GM18907 (cell line): ENCODE measurements around the gene ACIN1.

Experiments used
- ATAC-seq: cut with Tn5 transposase; IDR thresholded peaks from one replicate; pipeline ENCODE4 v1.9.1; 2021; ENCODE audit warnings: mild to moderate bottlenecking, moderate library complexity; ENCODE audit not compliant: unreplicated experiment

Gene ACIN1, protein sequence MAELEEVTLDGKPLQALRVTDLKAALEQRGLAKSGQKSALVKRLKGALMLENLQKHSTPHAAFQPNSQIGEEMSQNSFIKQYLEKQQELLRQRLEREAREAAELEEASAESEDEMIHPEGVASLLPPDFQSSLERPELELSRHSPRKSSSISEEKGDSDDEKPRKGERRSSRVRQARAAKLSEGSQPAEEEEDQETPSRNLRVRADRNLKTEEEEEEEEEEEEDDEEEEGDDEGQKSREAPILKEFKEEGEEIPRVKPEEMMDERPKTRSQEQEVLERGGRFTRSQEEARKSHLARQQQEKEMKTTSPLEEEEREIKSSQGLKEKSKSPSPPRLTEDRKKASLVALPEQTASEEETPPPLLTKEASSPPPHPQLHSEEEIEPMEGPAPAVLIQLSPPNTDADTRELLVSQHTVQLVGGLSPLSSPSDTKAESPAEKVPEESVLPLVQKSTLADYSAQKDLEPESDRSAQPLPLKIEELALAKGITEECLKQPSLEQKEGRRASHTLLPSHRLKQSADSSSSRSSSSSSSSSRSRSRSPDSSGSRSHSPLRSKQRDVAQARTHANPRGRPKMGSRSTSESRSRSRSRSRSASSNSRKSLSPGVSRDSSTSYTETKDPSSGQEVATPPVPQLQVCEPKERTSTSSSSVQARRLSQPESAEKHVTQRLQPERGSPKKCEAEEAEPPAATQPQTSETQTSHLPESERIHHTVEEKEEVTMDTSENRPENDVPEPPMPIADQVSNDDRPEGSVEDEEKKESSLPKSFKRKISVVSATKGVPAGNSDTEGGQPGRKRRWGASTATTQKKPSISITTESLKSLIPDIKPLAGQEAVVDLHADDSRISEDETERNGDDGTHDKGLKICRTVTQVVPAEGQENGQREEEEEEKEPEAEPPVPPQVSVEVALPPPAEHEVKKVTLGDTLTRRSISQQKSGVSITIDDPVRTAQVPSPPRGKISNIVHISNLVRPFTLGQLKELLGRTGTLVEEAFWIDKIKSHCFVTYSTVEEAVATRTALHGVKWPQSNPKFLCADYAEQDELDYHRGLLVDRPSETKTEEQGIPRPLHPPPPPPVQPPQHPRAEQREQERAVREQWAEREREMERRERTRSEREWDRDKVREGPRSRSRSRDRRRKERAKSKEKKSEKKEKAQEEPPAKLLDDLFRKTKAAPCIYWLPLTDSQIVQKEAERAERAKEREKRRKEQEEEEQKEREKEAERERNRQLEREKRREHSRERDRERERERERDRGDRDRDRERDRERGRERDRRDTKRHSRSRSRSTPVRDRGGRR

DNA sequence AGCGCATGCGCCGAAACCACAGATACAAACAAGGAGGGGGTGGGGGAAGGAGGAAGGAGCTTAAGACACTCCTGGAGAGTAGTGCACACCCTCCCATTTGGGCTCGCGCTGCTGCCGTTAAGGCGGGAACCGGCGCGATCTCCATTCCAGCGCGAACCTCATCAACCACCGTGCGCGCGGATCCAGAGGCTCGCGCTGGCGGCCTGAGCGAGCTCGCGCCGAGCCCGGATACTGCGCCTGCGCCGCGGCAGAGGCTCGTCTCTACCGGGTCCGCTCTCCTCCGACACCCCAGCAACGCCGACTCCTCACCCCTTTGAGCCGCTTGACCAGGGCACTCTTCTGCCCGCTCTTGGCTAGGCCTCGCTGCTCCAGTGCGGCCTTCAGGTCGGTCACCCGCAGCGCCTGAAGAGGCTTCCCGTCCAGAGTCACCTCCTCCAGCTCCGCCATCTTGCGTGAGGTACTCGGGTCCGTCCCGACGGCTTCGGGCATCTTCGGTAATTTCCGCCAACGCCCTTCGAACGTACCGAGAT is at the start of gene ACIN1:
ACIN1 (minus strand) TSS at position 471 of the 530 bp plus-strand sequence; CDS start at position 447, 24 bp downstream.
- ATAC-seq = peak; percentile 43

DNA sequence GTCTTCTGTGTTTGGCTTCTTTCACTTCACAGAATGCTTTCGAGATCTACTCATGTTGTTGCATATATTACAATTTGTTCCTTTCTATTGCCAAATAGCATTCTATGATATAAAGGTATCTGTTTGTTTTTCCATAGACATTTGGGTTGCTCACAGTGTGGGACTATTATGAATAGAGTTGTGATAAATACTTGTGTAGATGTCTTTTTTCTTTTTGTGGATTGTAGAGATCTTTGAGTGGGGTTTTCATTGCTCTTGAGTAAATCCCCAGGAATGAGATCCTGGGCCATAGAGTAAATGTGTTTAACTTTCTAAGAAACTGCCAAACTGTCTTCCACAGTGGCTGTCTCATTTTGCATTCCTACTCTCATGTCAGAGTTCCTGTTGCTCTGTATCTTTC is 49.0 kb upstream of the ACIN1 start:
- no peak for ATAC-seq

DNA sequence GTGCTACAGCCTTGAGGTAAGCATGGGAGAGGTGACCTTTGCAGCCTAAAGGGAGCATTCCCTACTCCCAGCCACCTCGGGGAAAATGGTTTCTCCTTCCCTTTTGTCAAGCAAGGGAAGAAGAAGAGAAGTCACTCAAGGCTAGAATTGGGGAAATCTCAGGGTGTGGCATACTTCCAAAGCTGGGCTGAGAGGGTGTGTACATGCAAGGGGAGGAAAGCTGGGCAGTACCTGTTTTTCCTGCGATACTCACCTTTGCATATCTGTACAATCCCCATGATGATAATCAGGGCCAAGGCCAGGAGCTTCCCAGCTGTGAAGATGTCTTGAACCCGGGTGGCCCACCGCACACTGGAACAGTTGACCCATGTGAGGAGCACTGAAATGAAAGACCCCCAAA is 47.9 kb upstream of the ACIN1 start:
- ATAC-seq = no peak

DNA sequence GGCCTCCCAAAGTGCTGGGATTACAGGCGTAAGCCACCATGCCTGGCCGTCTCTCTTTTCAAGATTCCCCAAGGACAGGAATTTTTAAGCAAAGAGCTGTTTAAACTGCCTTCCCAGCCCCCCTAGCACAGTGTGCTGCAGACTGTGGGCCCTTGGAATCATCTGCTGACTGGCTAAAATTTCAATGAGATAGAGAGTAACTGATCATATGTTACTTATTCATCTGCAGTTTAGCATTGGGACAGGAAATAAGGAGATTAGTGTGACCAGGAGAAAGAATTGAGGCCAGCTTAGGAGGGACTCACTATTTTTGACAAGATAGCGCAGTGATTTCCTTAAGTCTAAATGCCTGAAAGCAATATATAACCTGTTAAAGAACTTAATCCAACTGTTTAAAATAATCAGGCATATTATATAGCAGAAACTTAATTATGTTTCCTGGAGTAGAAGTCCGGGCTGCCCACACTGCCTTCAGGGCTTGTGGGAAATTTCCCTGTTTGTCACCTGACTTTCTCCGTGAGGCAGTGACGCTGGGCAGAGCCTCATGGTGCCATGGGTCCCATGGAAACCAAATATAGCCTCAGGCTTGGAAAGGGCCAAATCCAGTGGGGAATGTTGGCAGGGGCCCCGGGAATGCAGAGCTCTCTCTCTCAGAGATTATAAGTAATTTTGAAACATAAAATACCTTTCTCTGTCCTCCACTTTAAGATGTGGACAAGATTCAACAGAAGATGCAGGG is 46.9 kb upstream of the ACIN1 start:
- ATAC-seq = no peak

DNA sequence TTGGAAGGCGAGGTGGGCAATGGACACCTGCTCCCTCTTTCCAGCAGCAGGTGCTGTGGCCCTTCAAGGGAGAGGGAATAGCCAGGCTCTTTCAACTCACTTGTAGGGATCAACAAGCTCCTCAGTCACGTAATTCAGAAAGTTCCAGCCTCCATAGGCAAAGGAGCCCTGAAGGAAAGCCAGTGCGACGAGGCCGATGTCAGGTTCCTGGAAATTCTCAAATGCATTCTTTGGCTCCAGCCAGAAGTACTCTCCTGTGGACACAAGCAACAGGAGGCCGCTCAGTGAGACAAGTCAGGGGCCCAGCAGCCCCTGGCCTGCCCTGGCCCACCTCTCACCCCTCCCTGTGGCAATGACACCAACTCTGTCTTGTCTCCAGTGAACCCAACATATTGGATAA is 45.4 kb upstream of the ACIN1 start:
- ATAC-seq = no peak

DNA sequence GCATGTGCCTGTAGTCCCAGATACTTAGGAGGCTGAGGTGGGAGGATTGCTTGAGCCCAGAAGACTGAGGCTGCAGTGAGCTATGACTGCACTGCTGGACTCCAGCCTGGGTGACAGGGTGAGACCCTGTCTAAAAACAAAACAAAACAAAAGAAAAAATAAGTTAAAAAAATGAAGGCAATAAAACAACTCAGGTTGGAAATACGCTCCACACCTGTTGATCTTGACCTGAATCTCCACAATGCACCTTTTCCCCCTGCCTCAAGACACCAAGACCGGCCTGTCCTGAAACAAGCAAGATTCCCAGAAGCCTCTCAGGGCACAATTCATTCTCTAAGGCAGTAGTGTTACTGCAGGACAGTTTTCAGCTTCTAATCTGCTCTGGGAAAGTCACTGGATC is 44.9 kb upstream of the ACIN1 start:
- no peak for ATAC-seq

DNA sequence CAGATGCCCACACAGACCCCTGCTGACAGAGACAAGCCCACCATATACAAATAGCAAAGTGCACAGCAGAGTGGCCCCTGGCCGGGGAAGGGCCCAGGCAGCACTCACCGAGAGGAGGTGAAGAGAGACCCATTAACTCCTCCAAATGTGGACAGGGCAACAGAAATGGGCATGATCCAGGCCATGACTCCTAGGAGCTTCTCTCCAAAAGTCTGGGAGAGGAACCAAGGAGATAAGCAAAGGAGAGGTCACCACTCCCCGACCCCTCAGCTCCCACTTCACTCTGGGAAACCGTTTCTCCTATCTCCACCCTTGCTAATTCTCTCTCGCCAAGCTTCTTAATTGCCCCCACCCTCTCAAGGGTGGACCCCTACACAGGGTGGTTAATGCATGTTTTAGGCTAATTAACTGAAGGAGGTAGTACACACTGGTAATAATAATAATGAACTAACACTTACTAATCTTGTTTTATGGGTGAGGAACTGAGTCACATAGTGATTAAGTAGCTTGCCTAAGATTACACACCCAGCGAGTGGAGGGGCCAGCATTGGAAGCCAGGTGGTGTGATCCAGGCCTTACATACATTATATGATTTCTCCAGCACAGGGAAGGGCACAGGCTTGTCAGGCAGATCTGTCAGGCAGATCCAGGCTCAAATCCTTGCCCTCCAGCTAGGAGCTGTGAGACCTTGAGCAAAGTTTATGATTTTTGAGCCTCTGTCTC is 43.0 kb upstream of the ACIN1 start:
- no peak for ATAC-seq

DNA sequence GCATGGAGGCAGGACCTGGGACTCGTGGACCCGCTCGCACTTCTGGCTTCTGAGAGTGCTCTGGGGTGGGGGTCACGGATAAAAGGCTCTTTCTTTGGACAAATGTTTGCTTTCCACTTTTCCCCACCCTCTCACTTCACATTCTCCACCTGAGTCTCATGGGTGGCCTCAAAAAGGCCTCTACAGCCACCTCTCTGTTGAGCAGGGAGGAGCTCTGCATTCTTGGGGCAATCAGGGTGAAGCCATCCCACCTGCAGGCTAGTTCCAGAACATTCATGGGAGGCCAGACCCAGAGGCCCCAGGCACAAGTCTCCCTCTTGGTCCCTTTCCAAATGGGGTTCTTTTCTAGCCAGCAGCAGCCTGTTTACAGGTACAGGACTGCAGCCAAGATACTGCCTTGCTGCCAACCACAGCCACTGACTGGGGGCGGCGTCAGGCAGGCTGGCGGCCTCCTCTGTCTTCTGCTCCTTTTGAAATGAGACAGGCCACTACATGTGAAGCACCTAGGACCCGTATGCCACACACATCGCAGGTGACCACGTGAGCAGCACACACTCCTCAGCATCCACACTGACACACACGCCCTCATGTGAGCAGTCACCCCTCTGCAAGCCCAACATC is 42.4 kb upstream of the ACIN1 start:
- ATAC-seq = no peak

DNA sequence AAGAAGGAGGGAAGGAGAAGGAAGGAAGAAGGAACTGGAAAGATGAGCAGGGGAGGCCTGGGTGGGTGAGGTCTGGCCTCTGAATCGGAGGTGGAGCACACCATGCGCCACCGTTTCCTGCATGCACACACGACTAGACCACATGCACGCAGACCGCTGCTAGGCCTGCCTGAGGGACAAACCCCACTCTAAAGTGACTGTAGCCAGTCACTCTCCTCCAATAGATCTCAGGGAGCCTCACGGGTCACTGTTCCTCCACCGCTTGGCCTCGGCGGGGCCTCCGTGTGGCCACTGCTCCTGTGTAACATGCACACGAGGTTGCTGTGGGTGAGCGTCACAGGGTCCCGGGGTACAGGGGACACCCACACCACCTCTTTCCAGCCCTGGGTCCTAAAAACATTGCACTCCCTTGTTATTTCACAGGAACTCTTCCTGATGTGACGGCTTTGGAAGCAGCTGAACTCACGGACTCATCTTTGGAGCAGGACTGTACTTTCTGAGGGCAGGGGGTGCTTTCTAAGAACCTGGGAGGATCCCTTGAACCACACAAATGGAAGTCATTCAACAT is 41.7 kb upstream of the ACIN1 start:
- no peak for ATAC-seq

DNA sequence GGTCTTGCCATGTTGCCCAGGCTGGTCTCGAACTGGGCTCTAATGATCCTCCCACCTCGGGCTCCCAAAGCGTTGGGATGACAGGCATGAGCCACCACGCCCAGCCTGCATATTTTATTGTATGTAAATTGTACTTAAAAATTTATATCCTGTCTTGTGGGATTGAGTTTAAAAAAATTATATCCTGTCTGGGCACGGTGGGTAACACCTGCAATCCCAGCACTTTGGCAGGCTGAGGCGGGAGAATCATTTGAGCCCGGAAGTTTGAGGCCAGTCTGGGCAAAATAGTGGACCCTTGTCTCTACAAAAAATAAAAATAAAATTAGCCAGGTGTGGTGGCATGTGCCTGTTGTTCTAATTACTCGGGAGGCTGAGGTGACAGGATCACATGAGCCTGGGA is 38.0 kb upstream of the ACIN1 start:
- no peak for ATAC-seq

DNA sequence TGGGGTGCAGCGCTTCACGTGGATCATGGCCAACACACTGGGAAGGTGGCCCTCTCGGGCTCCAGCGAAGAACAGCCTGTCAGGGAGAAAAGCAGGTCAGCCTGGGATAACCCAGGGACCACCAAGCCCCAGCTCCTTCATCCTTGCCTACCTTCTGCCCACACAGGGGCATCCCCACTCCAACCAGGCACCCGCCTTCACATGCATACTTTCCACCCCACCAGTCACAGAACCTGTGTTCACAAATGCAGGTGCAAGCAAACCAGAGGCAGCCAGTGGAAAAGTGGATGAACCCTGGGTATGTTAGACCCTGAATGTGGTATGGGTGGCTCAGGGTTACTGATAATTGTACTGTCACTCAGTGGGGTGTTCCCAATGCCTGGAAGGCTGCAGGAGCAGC is 36.5 kb upstream of the ACIN1 start:
- ATAC-seq = no peak

DNA sequence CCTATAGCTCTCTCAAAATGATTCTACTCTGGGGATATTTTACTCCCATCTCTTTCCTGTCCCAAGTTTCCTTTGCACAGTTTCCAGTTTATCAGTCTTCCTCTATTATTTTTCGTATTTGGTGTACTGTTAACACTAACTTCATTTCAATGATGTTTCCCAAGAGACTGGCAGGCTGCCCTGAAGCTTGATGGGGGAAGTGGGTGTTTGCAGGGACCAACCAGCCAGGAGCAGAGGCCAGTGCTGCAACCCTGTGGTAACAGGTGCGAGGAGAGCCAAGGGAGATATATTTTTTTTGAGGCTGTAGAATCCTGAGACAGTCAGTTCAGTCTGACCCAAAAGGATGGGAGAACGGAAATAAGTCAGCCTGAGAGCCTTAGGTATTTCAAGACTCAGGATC is 35.9 kb upstream of the ACIN1 start:
- no peak for ATAC-seq

DNA sequence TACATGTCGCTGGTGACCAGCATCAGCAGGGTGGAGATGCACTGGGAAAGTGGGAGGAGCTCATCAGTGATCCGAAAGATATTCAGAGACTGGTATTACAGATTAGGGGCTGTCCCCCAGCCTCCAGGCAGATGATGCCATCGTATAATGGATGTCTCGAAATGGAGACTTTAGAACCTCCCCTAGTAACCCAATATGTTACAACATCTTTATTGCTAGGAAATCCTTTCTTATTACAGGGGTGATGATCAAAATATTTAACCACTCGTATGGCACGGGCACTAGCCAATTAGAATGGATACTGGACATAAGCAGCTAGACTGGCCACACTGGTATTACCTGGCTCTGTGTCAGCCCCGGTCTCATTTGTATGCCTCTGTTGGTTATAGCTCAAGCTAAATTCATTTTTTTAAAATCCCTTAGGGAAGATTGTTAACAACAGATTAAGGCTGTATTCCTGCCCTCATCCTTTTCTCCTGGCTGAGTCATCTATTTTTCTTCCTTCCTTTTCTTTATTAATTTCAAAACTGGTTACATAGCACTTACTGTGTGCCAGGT is 34.9 kb upstream of the ACIN1 start:
- no peak for ATAC-seq

DNA sequence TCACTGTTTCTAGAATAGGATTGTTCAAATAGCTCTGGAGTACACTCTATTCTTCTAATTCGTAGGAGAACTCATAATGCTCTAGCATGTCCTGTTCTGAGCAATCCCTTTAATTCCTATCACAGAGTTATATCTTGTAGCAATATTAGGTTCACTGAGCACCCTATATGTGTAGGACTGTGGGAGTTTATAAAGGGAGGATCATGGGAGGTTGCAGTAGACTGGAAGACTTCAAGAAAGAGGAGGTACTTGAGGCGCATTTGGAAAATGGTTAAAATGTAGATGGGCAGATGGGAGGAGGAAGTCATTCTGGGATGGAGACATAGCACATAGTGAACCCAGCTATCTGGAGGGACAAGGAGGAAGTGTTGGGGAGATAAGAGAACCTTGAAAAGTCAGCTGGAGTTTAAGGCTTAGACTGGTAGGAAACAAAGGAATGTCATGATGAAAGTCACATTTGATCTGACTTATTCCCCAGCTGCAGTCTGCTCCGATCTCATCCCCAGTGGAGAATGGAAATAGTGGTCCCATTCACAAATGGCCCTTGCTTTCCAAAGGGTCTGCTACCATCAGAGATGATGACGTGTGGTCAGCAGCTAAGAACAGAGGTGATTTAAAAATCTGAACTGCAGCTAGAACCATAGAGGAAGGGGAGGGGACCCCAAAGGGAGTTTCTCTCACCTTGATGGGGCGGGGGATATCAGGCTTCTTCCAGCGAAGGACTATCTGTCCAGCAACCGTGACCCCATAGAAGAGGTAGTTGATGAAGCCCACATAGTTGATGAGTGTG is 34.2 kb upstream of the ACIN1 start:
- no peak for ATAC-seq

DNA sequence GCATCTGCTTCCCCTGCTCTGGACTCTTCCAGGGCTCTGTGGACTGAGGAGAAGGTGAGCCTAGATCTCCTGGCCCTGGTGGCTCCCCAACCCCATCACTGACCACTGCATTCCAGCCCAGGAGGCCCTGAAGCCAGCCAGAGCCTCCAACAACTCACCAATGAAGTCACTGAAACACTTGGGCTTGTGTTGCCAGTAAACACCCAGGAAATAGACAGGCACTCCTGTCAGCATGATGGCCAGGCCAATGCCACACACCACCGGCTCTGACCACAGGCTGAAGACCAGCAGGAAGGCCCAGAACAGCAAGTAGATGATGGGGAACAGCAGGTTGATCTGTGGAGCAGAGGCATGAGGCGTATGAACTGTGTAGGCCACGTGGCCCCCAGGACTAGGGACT is 32.9 kb upstream of the ACIN1 start:
- no peak for ATAC-seq

DNA sequence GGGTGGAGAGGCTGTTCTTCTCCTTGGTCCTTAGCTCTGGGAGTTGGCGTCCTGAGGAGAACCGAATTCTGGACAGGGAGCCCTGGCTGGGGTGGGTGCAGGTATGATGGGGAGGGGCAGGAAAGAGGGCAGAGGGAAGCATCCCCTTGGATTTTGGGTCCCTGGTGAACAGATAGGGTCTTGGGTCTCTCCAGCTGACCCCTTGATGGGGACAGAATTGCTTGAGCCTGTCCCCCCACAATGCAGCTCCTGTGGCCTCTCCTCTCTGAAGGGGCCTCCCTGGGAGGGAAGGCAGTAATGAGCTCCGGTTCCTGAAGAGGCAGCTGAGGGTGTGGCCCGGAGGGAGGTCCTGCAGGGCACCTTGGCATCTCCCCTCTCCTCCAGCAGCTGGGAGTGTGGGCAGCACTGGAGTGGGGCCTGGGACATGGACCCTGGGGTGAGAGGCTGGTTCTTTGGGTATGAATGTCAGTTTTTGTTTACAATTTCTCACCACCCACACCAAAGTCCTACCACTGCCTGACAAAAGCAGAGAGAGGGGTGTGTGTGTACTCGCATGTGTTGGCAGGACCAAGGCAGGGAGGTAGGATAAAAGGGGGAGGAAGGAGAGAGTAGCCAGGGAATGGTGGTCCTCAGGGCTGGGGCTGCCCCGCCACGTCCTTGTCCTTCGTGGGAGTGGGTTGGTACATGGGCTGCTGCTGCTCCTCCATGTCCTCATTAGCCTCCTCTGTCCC is 31.8 kb upstream of the ACIN1 start:
- no peak for ATAC-seq

DNA sequence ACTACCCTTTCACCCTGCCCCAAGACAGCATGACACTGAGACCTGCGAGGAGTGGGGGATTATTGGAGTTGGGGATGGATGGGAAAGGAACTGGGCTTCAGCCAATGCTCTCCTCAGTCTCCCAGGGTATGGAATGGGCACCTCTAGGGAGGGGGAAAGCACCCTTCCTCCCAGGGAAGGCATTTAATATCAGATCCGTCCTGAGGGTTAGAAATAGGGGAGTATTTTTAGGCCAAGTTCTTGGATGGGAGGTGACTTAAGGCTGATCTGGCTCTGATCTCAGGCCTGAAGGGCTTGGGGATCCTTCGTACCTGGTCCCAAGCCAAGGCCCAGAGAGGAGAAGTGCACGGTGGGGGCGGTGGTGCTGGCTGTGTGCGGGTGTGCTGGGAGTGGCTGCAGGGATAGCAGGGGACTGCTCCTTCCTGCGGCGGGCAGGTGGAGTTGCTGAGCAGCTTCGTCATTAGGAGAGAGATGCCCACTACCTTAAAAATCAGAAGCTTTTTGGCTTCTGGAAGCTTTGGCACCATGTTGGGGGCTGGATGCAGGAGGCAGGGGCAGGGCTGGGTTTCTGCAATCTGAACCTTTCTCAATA is 31.1 kb upstream of the ACIN1 start:
- ATAC-seq = no peak
